Measurements from ENCODE around the gene ACSL3.
"Not testable (repeated sequence)": the region's sequence is repeated elsewhere in the genome, so short reads cannot be mapped to it uniquely, and the experiment has no call there.

The ACSL3 gene

GRCh38 chr2:222989431-222989830, 128.6 kb downstream of the ACSL3 start:
- H3K36me3 ChIP-seq, result no peaks in the 10 kb centered on the region
- no peak for TF ChIP-seq CTCF (IDR thresholded peaks at IDR 0.05; ENCODE audit: low read depth, low read length)
- DNase-seq, result no peak
- no peak overlapping the region for H3K27ac ChIP-seq
- H3K4me3 ChIP-seq (ENCODE audit: low read depth, low read length), result no peak overlapping the region
- no peaks in the 10 kb centered on the region for H3K27me3 ChIP-seq (ENCODE audit: insufficient read depth, low read depth, severe bottlenecking)
- H3K9me3 ChIP-seq (ENCODE audit: severe bottlenecking), result no peaks in the 10 kb centered on the region

GRCh38 chr2:222990206-222990605, 129.4 kb downstream of the ACSL3 start:
- not testable (repeated sequence) for H3K27ac ChIP-seq; H3K9me3 ChIP-seq (ENCODE audit: severe bottlenecking); DNase-seq; H3K27me3 ChIP-seq (ENCODE audit: insufficient read depth, low read depth, severe bottlenecking); H3K4me3 ChIP-seq (ENCODE audit: low read depth, low read length); H3K36me3 ChIP-seq

GRCh38 chr2:222992137-222992536, 131.3 kb downstream of the ACSL3 start:
- H3K9me3 ChIP-seq (ENCODE audit: severe bottlenecking), result no peaks in the 10 kb centered on the region
- TF ChIP-seq CTCF (IDR thresholded peaks at IDR 0.05; ENCODE audit: low read depth, low read length), result no peak

More at GRCh38 chr2:222992137-222992536, 131.3 kb downstream of the ACSL3 start:
- Histone ChIP-seq H3K36me3 (no peaks in the 10 kb centered on the region), H3K4me3 (ENCODE audit: low read depth, low read length) (no peak overlapping the region), H3K27ac (no peak overlapping the region), H3K27me3 (ENCODE audit: insufficient read depth, low read depth, severe bottlenecking) (no peaks in the 10 kb centered on the region)
- no peak for DNase-seq

Data from WERI-Rb-1 (cell line).